Measurements from ENCODE around the gene SLC4A5.
A peak's percentile ranks its signal among the peaks of the same experiment; 100 is the strongest.

SLC4A5 gene

GRCh38 chr2:74343316-74343715 lies at the start of gene SLC4A5:
TSS of gene SLC4A5 (minus strand) at chr2:74343416. CDS start at chr2:74315023, 28,393 bp downstream.
- no peak for DNase-seq

- DNase-seq = no peak
These were observed 49.2 kb upstream of the SLC4A5 start for GRCh38 chr2:74392449-74392743.

GRCh38 chr2:74391580-74392448 lies 48.6 kb upstream of the SLC4A5 start:
- peak; percentile 98 for DNase-seq

- no peak for DNase-seq
These were observed 48.0 kb upstream of the SLC4A5 start for GRCh38 chr2:74391209-74391579.

- peak; percentile 38 for DNase-seq
These were observed 47.4 kb upstream of the SLC4A5 start for GRCh38 chr2:74390606-74391005.

GRCh38 chr2:74387346-74387745 lies 44.1 kb upstream of the SLC4A5 start:
- DNase-seq = no peak

- peak; percentile 29 for DNase-seq
These were observed 42.2 kb upstream of the SLC4A5 start for GRCh38 chr2:74385396-74385795.

- DNase-seq = no peak
These were observed 40.8 kb upstream of the SLC4A5 start for GRCh38 chr2:74384051-74384450.

GRCh38 chr2:74383254-74383653 lies 40.0 kb upstream of the SLC4A5 start:
- DNase-seq = no peak

- no peak for DNase-seq
These were observed 38.5 kb upstream of the SLC4A5 start for GRCh38 chr2:74381751-74382150.

- DNase-seq = peak; percentile 83
These were observed 36.9 kb upstream of the SLC4A5 start, which contains the start of gene DCTN1 for GRCh38 chr2:74379851-74380789. TSS of gene DCTN1 (minus strand) at chr2:74380311. CDS start at chr2:74380037, 274 bp downstream.

- no peak for DNase-seq
These were observed 34.8 kb upstream of the SLC4A5 start for GRCh38 chr2:74378007-74378406.

- no peak for DNase-seq
These were observed 32.6 kb upstream of the SLC4A5 start for GRCh38 chr2:74375838-74376237.

- DNase-seq = peak; percentile 95
These were observed 31.4 kb upstream of the SLC4A5 start for GRCh38 chr2:74374509-74375205.

- no peak for DNase-seq
These were observed 30.8 kb upstream of the SLC4A5 start for GRCh38 chr2:74373985-74374384.

- DNase-seq = peak; percentile 66
These were observed 30.0 kb upstream of the SLC4A5 start for GRCh38 chr2:74373221-74373676.

- DNase-seq = no peak
These were observed 29.5 kb upstream of the SLC4A5 start for GRCh38 chr2:74372674-74373073.

GRCh38 chr2:74371421-74371820 lies 28.2 kb upstream of the SLC4A5 start:
- DNase-seq = no peak

- no peak for DNase-seq
These were observed 26.8 kb upstream of the SLC4A5 start for GRCh38 chr2:74369976-74370375.

GRCh38 chr2:74368499-74368898 lies 25.3 kb upstream of the SLC4A5 start:
- no peak for DNase-seq

- DNase-seq = no peak
These were observed 24.6 kb upstream of the SLC4A5 start for GRCh38 chr2:74367789-74368188.

GRCh38 chr2:74366036-74366435 lies 22.8 kb upstream of the SLC4A5 start:
- no peak for DNase-seq
